IMR-90 (cell line): ENCODE results near the gene CRIM1. TPM values are rescaled to one million over a fixed set of nuclear protein-coding genes. Genes with fewer than 3 reads are reported as not detected.
A peak's percentile ranks its signal among the peaks of the same experiment; 100 is the strongest.

Source experiments
- ATAC-seq: fragments of 200-7000 bp; cut with Tn5 transposase; 2 replicates; pipeline ENCODE4 v1.9.1; 2020; ENCODE audit warnings: low read depth, mild to moderate bottlenecking, moderate library complexity
- BruUV-seq: library from RNA; stranded (reverse); fragments of 400-500 nt; replicated peaks from 2 replicates; lab custom pipeline; 2021; lab: Mats Ljungman, UMichigan
- CTCF ChIA-PET: fragments of 300-600 bp; formaldehyde crosslinking; extraction: SDS; loops from one replicate; lab custom pipeline; 2021; ENCODE audit warnings: antibody characterized with exemption; lab: Yijun Ruan, JAX
- POLR2A ChIA-PET: fragments of 300-600 bp; sonication (Branson Sonifier 250); formaldehyde crosslinking; loops from one replicate; lab custom pipeline; 2022; ENCODE audit warnings: antibody characterized with exemption; ENCODE audit not compliant: unreplicated experiment; lab: Charles Lee
- DNase-seq: peaks from one replicate; pipeline ENCODE4 v3.0.0; 2013
- H2AFZ ChIP-seq: replicated peaks from 2 replicates; pipeline ENCODE3; 2013; ENCODE audit warnings: low read length, mild to moderate bottlenecking; ENCODE audit not compliant: poor library complexity
- H2AK5ac ChIP-seq: 2 replicates; pipeline ENCODE4 v1.6.1; 2013; ENCODE audit warnings: low read depth, low read length, inconsistent platforms
- H2AK9ac ChIP-seq: replicated peaks from 2 replicates; pipeline ENCODE3; 2013; ENCODE audit warnings: mild to moderate bottlenecking, low read depth, low read length, moderate library complexity; ENCODE audit not compliant: poor library complexity
- H2BK120ac ChIP-seq: 2 replicates; pipeline ENCODE4 v1.6.1; 2013; ENCODE audit warnings: low read depth, low read length, inconsistent platforms
- H2BK15ac ChIP-seq: 3 replicates; pipeline ENCODE4 v1.6.1; 2013; ENCODE audit warnings: low read depth, low read length, inconsistent platforms
- H2BK20ac ChIP-seq: 2 replicates; pipeline ENCODE4 v1.6.1; 2013; ENCODE audit warnings: low read depth, mild to moderate bottlenecking, inconsistent platforms, low read length, moderate library complexity
- H2BK5ac ChIP-seq: 2 replicates; pipeline ENCODE4 v1.6.1; 2013; ENCODE audit warnings: mild to moderate bottlenecking, low read depth, low read length, inconsistent platforms; ENCODE audit not compliant: poor library complexity, severe bottlenecking
- H3K14ac ChIP-seq: replicated peaks from 2 replicates; pipeline ENCODE4 v1.6.1; 2013; ENCODE audit warnings: low read depth, low read length, inconsistent platforms
- H3K18ac ChIP-seq: 2 replicates; pipeline ENCODE4 v1.6.1; 2013; ENCODE audit warnings: low read depth, low read length, control low read depth
- H3K23ac ChIP-seq: 2 replicates; pipeline ENCODE4 v1.6.1; 2013; ENCODE audit warnings: low read depth, low read length, inconsistent platforms
- H3K27ac ChIP-seq: 2 replicates; pipeline ENCODE4 v1.5.1; 2013; ENCODE audit warnings: mild to moderate bottlenecking, control low read depth, low read length; ENCODE audit not compliant: insufficient read depth
- H3K27me3 ChIP-seq: 2 replicates; pipeline ENCODE4 v1.6.1; 2013; ENCODE audit warnings: low read length; ENCODE audit not compliant: control insufficient read depth, insufficient read depth
- H3K36me3 ChIP-seq: 2 replicates; pipeline ENCODE4 v1.6.1; 2013; ENCODE audit warnings: low read length, mixed read lengths; ENCODE audit not compliant: control insufficient read depth, insufficient read depth
- H3K4ac ChIP-seq: 2 replicates; pipeline ENCODE4 v1.6.1; 2013; ENCODE audit warnings: low read depth, low read length, inconsistent platforms
- H3K4me1 ChIP-seq: 2 replicates; pipeline ENCODE4 v1.6.1; 2013; ENCODE audit warnings: low read length, mixed read lengths; ENCODE audit not compliant: control insufficient read depth, insufficient read depth
- H3K4me2 ChIP-seq: 2 replicates; pipeline ENCODE4 v1.6.1; 2013; ENCODE audit warnings: low read depth, mild to moderate bottlenecking, control low read depth, low read length, moderate library complexity
- H3K4me3 ChIP-seq: 2 replicates; pipeline ENCODE4 v1.5.1; 2013; ENCODE audit warnings: low read depth, mild to moderate bottlenecking, control low read depth, low read length, moderate library complexity; ENCODE audit not compliant: insufficient read depth
- H3K56ac ChIP-seq: 2 replicates; pipeline ENCODE4 v1.6.1; 2013; ENCODE audit warnings: low read length, inconsistent platforms; ENCODE audit not compliant: insufficient read depth; ENCODE audit errors: extremely low read depth
- H3K79me1 ChIP-seq, 2 experiments: 2 replicates each; pipeline ENCODE4 v1.6.1; 2013; ENCODE audit warnings: low read length in 2 of 2, inconsistent platforms in 1 of 2, low read depth in 1 of 2
- H3K9ac ChIP-seq: 2 replicates; pipeline ENCODE4 v1.6.1; 2013; ENCODE audit warnings: low read depth, low read length, control low read depth
- H3K9me1 ChIP-seq: 2 replicates; pipeline ENCODE4 v1.6.1; 2013; ENCODE audit warnings: low read length, inconsistent platforms; ENCODE audit not compliant: insufficient read depth
- H3K9me3 ChIP-seq: 2 replicates; pipeline ENCODE4 v1.6.1; 2013; ENCODE audit warnings: low read length; ENCODE audit not compliant: control insufficient read depth, insufficient read depth
- H4K20me1 ChIP-seq: 2 replicates; pipeline ENCODE4 v1.6.1; 2013; ENCODE audit warnings: low read length, inconsistent platforms; ENCODE audit not compliant: insufficient read depth
- H4K5ac ChIP-seq: 2 replicates; pipeline ENCODE4 v1.6.1; 2013; ENCODE audit warnings: mild to moderate bottlenecking, low read depth, low read length, control low read depth
- H4K8ac ChIP-seq, 2 experiments: 2 replicates each; pipeline ENCODE4 v1.6.1; 2013; ENCODE audit warnings: low read depth in 2 of 2, low read length in 2 of 2, control low read depth in 1 of 2, inconsistent platforms in 1 of 2
- H4K91ac ChIP-seq: 2 replicates; pipeline ENCODE4 v1.6.1; 2013; ENCODE audit warnings: low read depth, low read length, inconsistent platforms; ENCODE audit not compliant: insufficient read depth
- BHLHE40 ChIP-seq: fragments of 150-350 bp; IDR thresholded peaks from 2 replicates; pipeline ENCODE4 v1.6.1; 2016; ENCODE audit warnings: mild to moderate bottlenecking, low read depth, low read length
- CEBPB ChIP-seq: IDR thresholded peaks from 2 replicates; pipeline ENCODE4 v1.6.1; 2012; ENCODE audit warnings: low read depth, low read length, improper control_type of control experiment
- CHD1 ChIP-seq: IDR thresholded peaks from 2 replicates; pipeline ENCODE4 v1.6.1; 2012; ENCODE audit warnings: low read depth, low read length, improper control_type of control experiment
- MAFK ChIP-seq: IDR thresholded peaks from 2 replicates; pipeline ENCODE4 v1.6.1; 2012; ENCODE audit warnings: low read depth, low read length, improper control_type of control experiment
- MXI1 ChIP-seq: IDR thresholded peaks from 2 replicates; pipeline ENCODE4 v1.6.1; 2012; ENCODE audit warnings: low read depth, mild to moderate bottlenecking, low read length, moderate library complexity, borderline replicate concordance
- POLR2A ChIP-seq: IDR thresholded peaks from 2 replicates; pipeline ENCODE4 v1.6.1; 2012; ENCODE audit warnings: mild to moderate bottlenecking, low read depth, low read length
- RAD21 ChIP-seq: IDR thresholded peaks from 2 replicates; pipeline ENCODE4 v1.6.1; 2012; ENCODE audit warnings: low read length, improper control_type of control experiment
- WGBS, 2 experiments: methylation state at CpG; one replicate each; pipeline versions ENCODE4 v1.1.5 to v1.1.7; 2013; ENCODE audit warnings: missing lambda C conversion rate in 2 of 2; ENCODE audit not compliant: insufficient read length in 1 of 2; ENCODE audit errors: extremely low coverage in 2 of 2; 5-methylcytosine and 5-hydroxymethylcytosine counted together
- dilution Hi-C: fragments of 300-500 bp; cut with HindIII; formaldehyde crosslinking; loops from one replicate; pipeline ENCODE4 v1.14.3; 2018; ENCODE audit warnings: low sequenced_read_pairs; ENCODE audit not compliant: unreplicated experiment
- in situ Hi-C: fragments of 300-500 bp; cut with MboI; formaldehyde crosslinking; loops from 3 replicates; pipeline ENCODE4 v1.14.3; 2019; ENCODE audit warnings: low sequenced_read_pairs, inconsistent platforms, mixed read lengths
- intact Hi-C: fragments of 100-400 bp; cut with micrococcal nuclease; formaldehyde crosslinking; loops from 2 replicates; pipeline ENCODE4 v1.10.0; 2022
- polyA plus RNA-seq, 3 experiments: library from polyadenylated mRNA; depleted of rRNA; stranded (reverse); fragments of >200 nt; gene quantifications; 2 replicates each; pipeline ENCODE4 v1.2.3, GENCODE V29; 2012; ENCODE audit warnings: low replicate concordance in 1 of 3
- total RNA-seq: library from RNA; depleted of rRNA; stranded (reverse); fragments of >200 nt; gene quantifications from 2 replicates; pipeline ENCODE4 v1.2.3, GENCODE V29; 2012
- TF ChIP-seq, protein P1 (sequence below): fragments of 150-350 bp; IDR thresholded peaks from 2 replicates; pipeline ENCODE4 v1.6.1; 2016; ENCODE audit warnings: low read depth, mild to moderate bottlenecking, low read length, moderate library complexity, borderline replicate concordance
- TF ChIP-seq, protein P2 (sequence below): fragments of 150-350 bp; IDR thresholded peaks from 2 replicates; pipeline ENCODE4 v1.6.1; 2017; ENCODE audit warnings: mild to moderate bottlenecking, antibody characterized with exemption, low read length, low read depth

CRIM1 gene
- total and polyA plus RNA-seq, 2 of the 4 experiments (the other 2 are of a cell fraction), result 285 to 490 TPM

DNA sequence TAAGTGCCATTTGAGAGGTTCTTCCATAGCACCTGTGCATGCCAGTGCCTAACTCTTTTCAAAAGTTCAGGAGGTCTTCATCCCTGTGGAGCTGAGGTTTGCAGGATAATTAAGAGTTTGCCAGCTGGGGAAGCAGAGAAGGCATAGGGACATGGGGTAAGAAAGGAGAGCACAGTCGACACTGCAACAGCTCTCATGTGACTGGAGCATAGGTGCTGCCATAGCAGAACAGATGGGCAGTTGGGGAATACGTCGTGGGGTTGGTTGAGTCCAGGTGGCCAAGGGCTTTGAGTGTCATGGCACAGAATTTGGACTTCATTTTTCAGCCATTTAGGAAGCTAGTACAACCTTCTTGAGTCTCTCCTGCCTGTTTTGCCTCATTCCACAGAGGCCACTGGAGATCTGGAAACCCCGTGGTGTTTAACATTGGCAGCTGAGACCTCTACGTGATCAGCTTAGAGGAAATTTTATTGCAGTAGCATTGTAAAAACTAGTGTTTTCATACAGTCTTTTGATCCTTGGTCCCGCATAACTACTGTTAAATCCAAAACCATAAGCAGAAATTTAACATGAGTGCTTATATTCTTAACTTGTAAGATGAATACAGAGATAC is 65.1 kb downstream of the CRIM1 start:
- no TSS peak for BruUV-seq

More for the DNA sequence above, 65.1 kb downstream of the CRIM1 start:
- Histone ChIP-seq H2BK15ac (no peak overlapping the region), H4K20me1 (peaks cover 87% of the 10 kb centered on the region), H2AFZ (no peak overlapping the region), H3K9ac (no peak overlapping the region), H2BK120ac (no peak overlapping the region), H3K23ac (peak overlapping the region; percentile 23), H3K4me3 (no peak overlapping the region), H3K4me2 (no peak overlapping the region), H4K91ac (peak overlapping the region; percentile 9; the same call in 1 of the 2 replicates), H3K56ac (no peak overlapping the region), H3K4me1 (peaks cover 16% of the 10 kb centered on the region), H3K9me3 (no peaks in the 10 kb centered on the region), H2BK5ac (peak overlapping the region; percentile 60), H3K18ac (no peak overlapping the region), H2AK5ac (no peak overlapping the region; the same call in 1 of the 2 replicates), H3K36me3 (peaks cover 18% of the 10 kb centered on the region), H2BK20ac (no peak overlapping the region), H2AK9ac (peak overlapping the region; percentile 48), H4K8ac (0 out of 4 replicates have a peak overlapping the region, but pooled peaks of 1 of the 2 experiments have one; percentile 29), H4K5ac (no peak overlapping the region), H3K9me1 (peaks cover 37% of the 10 kb centered on the region), H3K4ac (no peak overlapping the region), H3K27me3 (no peaks in the 10 kb centered on the region), H3K27ac (no peak overlapping the region), H3K14ac (no peak overlapping the region), H3K79me1 (peaks cover 36 to 77% of the 10 kb centered on the region in 2 experiments)
- dilution Hi-C loops, result no loop called here
- 97% methylated on average over 3 of the region's 6 CpGs; no CpG with 5 or more reads in 1 of the 2 experiments for WGBS, 2 experiments
- no peak for TF ChIP-seq CEBPB
- TF ChIP-seq CHD1, result no peak
- no peak for TF ChIP-seq MAFK
- TF ChIP-seq, protein P1, sequence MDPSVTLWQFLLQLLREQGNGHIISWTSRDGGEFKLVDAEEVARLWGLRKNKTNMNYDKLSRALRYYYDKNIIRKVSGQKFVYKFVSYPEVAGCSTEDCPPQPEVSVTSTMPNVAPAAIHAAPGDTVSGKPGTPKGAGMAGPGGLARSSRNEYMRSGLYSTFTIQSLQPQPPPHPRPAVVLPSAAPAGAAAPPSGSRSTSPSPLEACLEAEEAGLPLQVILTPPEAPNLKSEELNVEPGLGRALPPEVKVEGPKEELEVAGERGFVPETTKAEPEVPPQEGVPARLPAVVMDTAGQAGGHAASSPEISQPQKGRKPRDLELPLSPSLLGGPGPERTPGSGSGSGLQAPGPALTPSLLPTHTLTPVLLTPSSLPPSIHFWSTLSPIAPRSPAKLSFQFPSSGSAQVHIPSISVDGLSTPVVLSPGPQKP, result no peak
- TF ChIP-seq POLR2A, result no peak
- TF ChIP-seq MXI1, result no peak
- TF ChIP-seq RAD21, result no peak
- no peak for TF ChIP-seq BHLHE40
- TF ChIP-seq, protein P2, sequence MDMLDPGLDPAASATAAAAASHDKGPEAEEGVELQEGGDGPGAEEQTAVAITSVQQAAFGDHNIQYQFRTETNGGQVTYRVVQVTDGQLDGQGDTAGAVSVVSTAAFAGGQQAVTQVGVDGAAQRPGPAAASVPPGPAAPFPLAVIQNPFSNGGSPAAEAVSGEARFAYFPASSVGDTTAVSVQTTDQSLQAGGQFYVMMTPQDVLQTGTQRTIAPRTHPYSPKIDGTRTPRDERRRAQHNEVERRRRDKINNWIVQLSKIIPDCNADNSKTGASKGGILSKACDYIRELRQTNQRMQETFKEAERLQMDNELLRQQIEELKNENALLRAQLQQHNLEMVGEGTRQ, result no peak
- in situ Hi-C loops, result no loop called here
- ATAC-seq (no peak), DNase-seq (no peak)
- CTCF ChIA-PET, result interaction anchor here (1.2 kb wide), 1 partner anchor 9 kb away, joined by 3 read pairs; no protein-coding TSS in a partner anchor
- intact Hi-C loops, result no loop called here
- POLR2A ChIA-PET, result no interaction called here
